Glomerular endothelial cell (primary cell): ENCODE results near the gene GSG1L. TPM values are rescaled to one million over a fixed set of nuclear protein-coding genes. Genes with fewer than 3 reads are reported as not detected.

Experiments
- DNase-seq: peaks from one replicate; pipeline ENCODE4 v3.0.0-alpha.2; 2011; ENCODE audit warnings: low read depth, low spot score; ENCODE audit errors: extremely low read depth
- total RNA-seq: library from RNA; depleted of rRNA; stranded (reverse); fragments of >200 nt; gene quantifications from 2 replicates; pipeline ENCODE4 v1.2.3, GENCODE V29; 2015

The GSG1L gene
- total RNA-seq, 1 donor from 2014 or later: not detected

DNA sequence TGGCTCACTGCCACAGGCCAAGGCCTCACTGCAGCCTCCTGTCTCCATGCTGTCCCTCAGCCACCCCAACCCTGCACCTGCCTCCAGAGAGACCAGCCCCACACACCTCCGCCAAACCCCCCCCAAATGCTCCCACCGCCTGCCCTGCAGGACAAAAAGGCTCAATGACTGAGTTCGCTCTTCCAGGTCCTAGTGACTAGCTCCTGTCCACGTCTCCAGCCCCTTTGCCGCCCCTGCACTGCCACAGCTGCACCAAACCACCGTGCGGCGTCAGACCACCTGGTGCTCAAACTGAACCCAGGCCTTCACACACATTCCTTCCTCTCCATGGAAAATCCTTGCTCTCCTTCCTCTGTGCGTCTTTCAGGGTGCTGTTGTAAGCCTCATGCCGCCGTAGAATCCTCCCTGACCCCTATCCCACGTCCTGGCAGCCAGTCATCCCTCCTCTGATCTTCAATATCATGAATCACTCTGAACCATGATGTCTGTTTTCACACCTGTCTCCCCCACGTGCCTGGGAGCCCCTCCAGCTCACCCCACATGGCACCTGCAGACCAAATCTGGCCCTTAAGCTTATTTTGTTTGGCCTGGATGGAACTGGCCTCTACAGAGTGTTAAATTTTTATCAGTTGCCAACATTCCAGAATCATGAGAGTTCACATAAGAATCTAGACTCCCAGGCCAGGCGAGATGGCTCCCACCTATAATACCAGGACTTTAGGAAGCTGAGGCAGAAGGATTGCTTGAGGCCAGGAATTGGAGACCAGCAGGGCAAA lies 4.3 kb upstream of the GSG1L start:
- DNase-seq: no peak

GRCh38 chr16:28064706-28065249 lies 1.3 kb upstream of the GSG1L start:
- DNase-seq: no peak

DNA sequence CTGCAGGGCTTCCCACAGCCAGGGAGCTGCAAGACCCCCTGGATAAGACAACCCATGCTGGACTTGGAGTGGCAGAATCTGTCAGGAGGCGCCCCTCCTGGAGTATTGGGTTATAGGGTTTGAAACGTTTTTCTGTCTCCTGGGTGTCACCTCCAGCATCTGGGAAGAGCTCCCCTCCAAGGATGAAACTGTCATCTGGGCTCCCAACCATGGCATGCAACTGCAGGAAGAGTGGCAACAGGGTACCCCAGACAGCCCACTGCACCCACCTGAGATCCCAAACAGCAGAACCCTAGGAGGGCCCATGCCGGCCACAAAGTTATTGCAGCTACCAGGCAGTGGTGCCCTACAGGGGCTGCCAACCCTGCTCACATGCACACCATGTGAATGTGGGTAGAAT lies 636 bp upstream of the GSG1L start:
- DNase-seq: no peak

- no peak for DNase-seq
These were observed 530 bp downstream of the GSG1L start for GRCh38 chr16:28062847-28063521.

GRCh38 chr16:28062261-28062846 lies 1.2 kb downstream of the GSG1L start:
- DNase-seq: no peak

DNA sequence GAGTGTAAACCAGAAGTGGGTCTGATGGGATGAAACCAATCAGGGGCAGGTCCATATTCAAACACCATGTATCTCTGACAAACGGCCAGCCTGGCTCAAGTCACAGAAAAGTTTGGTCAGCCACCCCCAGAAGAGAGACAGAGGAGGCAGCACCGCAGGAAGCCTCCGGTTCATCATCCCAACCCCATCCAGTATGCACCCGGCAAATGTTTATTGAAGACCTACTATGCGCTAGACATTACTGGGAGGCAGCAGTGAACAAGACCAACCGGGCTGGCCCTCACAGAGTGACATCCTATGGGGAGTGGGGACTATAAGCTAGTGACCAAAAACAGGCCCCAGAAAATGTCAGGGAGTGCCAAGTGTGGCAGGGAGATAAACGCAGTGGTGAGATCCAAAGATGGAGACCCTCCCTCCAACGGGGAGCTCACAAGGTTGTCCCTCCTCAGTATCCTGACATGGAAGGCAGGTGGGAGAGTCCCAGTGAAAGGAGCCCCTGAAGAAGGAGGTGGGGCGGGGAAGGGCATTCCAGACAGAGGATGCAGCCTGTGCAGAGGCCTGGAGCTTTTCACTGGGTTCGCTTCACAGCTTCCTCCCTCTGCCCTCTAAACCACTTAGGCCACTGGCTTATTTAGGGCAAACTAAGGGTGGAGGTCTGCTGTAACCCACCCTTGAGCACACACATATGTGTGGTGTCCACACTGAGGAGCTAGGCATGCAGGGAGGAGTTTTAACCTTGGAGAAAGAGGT lies 2.0 kb downstream of the GSG1L start:
- no peak for DNase-seq

DNA sequence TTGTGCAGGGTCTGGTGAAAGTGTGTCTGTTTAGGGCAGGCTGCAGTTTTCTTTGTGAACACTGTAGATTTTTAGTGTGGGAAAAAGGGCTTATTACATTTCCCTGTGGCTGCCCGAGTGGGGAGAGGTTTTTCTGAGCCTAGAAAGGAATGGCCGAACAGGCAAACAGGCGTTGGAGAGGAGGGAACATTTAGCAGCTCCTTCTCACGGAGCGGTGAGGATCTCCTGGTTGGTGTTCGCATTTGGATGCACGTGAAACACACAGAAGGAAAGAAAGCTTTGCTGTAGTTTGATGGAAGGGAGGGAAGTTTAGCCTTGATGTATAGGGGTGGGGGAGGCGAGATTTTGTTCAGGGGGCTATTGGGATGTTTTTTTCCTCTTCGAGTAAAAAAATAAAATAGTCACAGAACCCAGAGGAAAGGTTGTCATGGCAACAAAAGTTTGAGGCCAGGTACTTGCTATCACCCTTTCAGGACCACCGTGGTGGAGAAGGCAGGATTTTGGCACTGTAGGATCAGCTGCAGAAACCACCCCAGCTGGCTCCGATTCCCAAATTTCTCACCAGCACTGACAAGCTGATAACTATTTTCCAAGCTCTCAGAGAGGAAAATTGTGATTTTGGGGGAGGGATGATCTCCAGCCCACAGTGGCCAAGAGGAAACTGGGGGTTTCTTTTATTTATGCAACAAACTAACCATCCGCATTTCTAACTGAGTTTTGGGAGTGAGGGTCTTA lies 3.5 kb downstream of the GSG1L start:
- no peak for DNase-seq

- no peak for DNase-seq
These were observed 4.5 kb downstream of the GSG1L start for GRCh38 chr16:28058839-28059589.

DNA sequence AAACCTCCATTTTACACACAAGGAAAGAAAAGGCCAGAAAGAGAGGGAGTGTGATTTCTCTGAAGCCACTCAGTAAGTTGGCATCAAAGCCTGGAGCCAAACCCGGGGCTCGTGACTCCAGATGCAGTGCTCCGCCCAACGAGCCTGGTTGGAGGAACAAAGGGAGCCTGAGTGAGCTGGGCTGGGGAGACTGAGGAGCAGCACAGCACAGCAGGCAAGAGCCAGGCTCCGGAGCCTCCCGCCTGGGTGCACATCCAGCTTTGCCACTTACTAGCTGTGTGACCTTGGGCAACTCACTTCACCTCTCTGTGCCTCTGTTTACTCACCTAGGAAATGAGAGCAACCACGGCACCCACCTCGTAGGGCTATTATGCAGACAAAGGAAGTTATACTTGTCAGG lies 5.6 kb downstream of the GSG1L start:
- no peak for DNase-seq

DNA sequence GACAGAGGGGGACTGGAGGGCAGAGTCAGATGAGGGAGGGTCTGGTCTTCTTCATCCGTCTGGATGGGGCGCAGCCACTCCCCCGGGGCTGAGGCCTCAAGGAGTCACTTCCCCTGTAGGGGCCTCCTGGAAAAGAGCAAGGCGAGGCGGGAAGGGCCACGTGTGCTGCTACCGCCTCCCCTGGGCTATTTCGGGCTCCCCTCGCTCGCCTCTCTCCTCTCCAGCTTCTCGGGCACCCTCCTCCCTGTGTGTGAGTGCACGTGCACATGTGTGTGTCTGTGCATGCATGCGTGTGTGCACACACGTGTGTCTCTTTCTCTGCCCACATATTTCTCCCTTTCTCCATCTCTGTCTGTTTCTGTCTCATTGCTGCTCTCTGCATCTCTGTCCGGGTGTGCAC lies 10.1 kb downstream of the GSG1L start:
- DNase-seq: no peak

GRCh38 chr16:28052274-28053128 lies 11.0 kb downstream of the GSG1L start:
- no peak for DNase-seq

- DNase-seq: no peak
These were observed 12.0 kb downstream of the GSG1L start for GRCh38 chr16:28051486-28051885.

- DNase-seq: no peak
These were observed 20.7 kb downstream of the GSG1L start for GRCh38 chr16:28042811-28043210.

- DNase-seq: no peak
These were observed 21.9 kb downstream of the GSG1L start for GRCh38 chr16:28041615-28042014.

- DNase-seq: no peak
These were observed 23.5 kb downstream of the GSG1L start for GRCh38 chr16:28040039-28040438.

DNA sequence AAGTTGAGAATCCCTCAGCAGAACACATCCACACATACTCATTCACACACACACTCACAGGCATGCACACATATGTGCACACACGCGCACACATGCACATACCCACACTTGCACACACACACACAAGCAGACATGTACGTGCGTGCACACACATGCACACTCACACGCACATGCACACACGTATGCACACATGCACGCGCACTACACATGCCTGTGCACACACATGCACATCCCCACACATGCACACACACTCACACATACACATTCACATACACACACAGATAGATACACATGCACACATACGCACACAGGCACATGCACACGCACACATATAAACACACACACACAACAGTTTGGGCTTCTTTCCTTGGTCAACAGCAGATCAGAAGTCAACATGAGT lies 24.0 kb downstream of the GSG1L start:
- DNase-seq: no peak

DNA sequence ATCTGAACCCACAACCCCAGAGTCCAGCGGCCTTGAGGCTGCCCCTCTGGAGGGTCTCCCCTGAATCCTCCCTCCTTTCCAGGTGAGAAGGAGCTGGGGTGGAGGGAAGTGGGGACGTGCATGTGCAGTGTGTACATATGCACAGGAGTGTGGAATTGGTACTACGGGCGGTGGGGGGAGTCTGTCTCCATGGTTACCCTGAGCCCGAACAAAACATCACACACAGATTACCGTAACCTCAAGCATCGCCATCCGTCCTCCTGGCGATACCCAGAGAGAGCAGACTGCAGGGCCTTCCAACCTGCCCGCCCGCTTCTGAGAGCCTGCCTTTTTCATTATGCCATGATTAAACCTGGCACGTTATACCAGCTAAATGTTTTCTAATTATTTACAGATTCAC lies 25.1 kb downstream of the GSG1L start:
- no peak for DNase-seq

- DNase-seq: no peak
These were observed 27.6 kb downstream of the GSG1L start for GRCh38 chr16:28035866-28036393.
